Ovary (tissue), 9 donors: ENCODE measurements around the gene ZMIZ1. TPM values are rescaled to one million over a fixed set of nuclear protein-coding genes. Genes with fewer than 3 reads are reported as not detected.

ENCODE experiments used
- DNase-seq, 5 donors: peaks; one replicate each; pipeline ENCODE4 v3.0.0-alpha.2; 2019 to 2020
- H3K27ac ChIP-seq, 2 donors: fragments of 200-600 bp; one replicate each; pipeline versions ENCODE4 v1.5.1 to v1.8.0; 2019 to 2022
- H3K27me3 ChIP-seq: fragments of 200-600 bp; one replicate; pipeline ENCODE4 v1.8.0; 2022
- H3K36me3 ChIP-seq: fragments of 200-600 bp; sonication (generic); one replicate; pipeline ENCODE4 v1.5.1; 2019
- H3K4me1 ChIP-seq: one replicate; pipeline ENCODE4 v1.8.1; 2013; ENCODE audit warnings: mild to moderate bottlenecking, moderate library complexity; ENCODE audit not compliant: insufficient read depth
- H3K4me3 ChIP-seq: fragments of 200-600 bp; sonication (generic); one replicate; pipeline ENCODE4 v1.5.1; 2017
- H3K9me3 ChIP-seq, 2 donors: fragments of 200-600 bp in 1 of 2; sonication (generic) in 1 of 2; one replicate each; pipeline versions ENCODE4 v1.5.1 to v1.8.1; 2013 to 2019; ENCODE audit warnings: mild to moderate bottlenecking in 1 of 2, moderate library complexity in 1 of 2
- CTCF ChIP-seq, 3 donors: fragments of 450-650 bp in 2 of 3; fragments of 200-600 bp in 1 of 3; IDR thresholded peaks; one replicate each; pipeline versions ENCODE4 v1.5.1 to v1.8.0; 2016 to 2022; ENCODE audit warnings: antibody characterized with exemption in 3 of 3, mild to moderate bottlenecking in 1 of 3
- EP300 ChIP-seq: sonication (generic); formaldehyde crosslinking; IDR thresholded peaks from one replicate; pipeline ENCODE4 v1.6.1; 2017; ENCODE audit warnings: antibody characterized with exemption
- POLR2A ChIP-seq: fragments of 450-650 bp; IDR thresholded peaks from one replicate; pipeline ENCODE4 v1.6.1; 2017; ENCODE audit warnings: antibody characterized with exemption, mild to moderate bottlenecking, moderate library complexity
- WGBS, 3 donors: extraction: QIAGEN DNeasy Blood & Tissue Kit in 1 of 3; methylation state at CpG; one replicate each; pipeline versions ENCODE4 v1.1.5 to v1.1.7; 2013 to 2017; 5-methylcytosine and 5-hydroxymethylcytosine counted together
- intact Hi-C, 4 donors: fragments of 100-400 bp; cut with DNase I; formaldehyde crosslinking; loops; one replicate each; pipeline versions ENCODE4 v1.11.0 to v1.15.1; 2022 to 2023
- polyA plus RNA-seq, 2 donors: library from polyadenylated mRNA; stranded (reverse); fragments of 200-250 nt in 1 of 2; fragments of 350-450 nt in 1 of 2; fragmentation: Illumina TruSeq in 1 of 2; extraction: RNeasy Lipid Tissue Mini Kit (QIAGEN cat#74804) in 1 of 2; gene quantifications; one replicate each; pipeline ENCODE4 v1.2.3, GENCODE V29; 2013 to 2014
- total RNA-seq, 7 donors: library from RNA; depleted of rRNA in 2 of 7; stranded (reverse); fragments of >200 nt in 2 of 7; fragmentation: NEBNext Ultra II Directional in 3 of 7; extraction: Animal tissue kit (Norgen Biotek cat#: 25700) in 3 of 7; gene quantifications; one replicate each; pipeline versions ENCODE4 v1.1.0 to v1.2.4, GENCODE V29; 2016 to 2023
- donor health status: DM: no; HTN: no; CAD: no; lungs with moderate emphysema.
- donor health status: DM: no; HTN: no; CAD: no.
- donor health status: Bipolar disorder and iron deficiency.
- donor health status: DM: yes; HTN: yes; CAD: no.
- donor health status: DM: no; HTN: no; CAD: no.
- donor health status: DM: yes; HTN: yes; CAD: no.

ZMIZ1 gene
- total and polyA plus RNA-seq, 9 donors = 30.3 to 117 (median 69.1) TPM

GRCh38 chr10:79065091-79065551, 3.6 kb upstream of the ZMIZ1 start:
- 94 to 96% (median 95%) methylated on average over 2 of the region's 2 CpGs for WGBS, 3 donors
- Histone ChIP-seq H3K27ac (no peak overlapping the region), H3K36me3 (no peaks in the 10 kb centered on the region), H3K4me3 (no peak overlapping the region), H3K4me1 (peaks cover 4% of the 10 kb centered on the region), H3K9me3 (no peaks in the 10 kb centered on the region), H3K27me3 (no peaks in the 10 kb centered on the region)
- no peak for DNase-seq
- intact Hi-C loops = loop anchor here (5.0 to 10.0 kb wide), 6 partner anchors 88 to 1020 kb away; no protein-coding TSS in a partner anchor
- TF ChIP-seq EP300 = no peak
- no peak for TF ChIP-seq CTCF (IDR thresholded peaks at IDR 0.05)
- TF ChIP-seq POLR2A = no peak

- TF ChIP-seq CTCF (IDR thresholded peaks at IDR 0.05) (no peak), EP300 (no peak), POLR2A (no peak)
- H3K4me3 ChIP-seq = no peak overlapping the region
- 88 to 91% (median 90%) methylated on average over 2 of the region's 2 CpGs for WGBS, 3 donors
- no peak for DNase-seq
- no peaks in the 10 kb centered on the region for H3K9me3 ChIP-seq
- peak overlapping the region in 1 of 2 donors; percentile 86 for H3K27ac ChIP-seq
- peaks cover 4% of the 10 kb centered on the region for H3K4me1 ChIP-seq
- H3K27me3 ChIP-seq = no peaks in the 10 kb centered on the region
- intact Hi-C loops = loop anchor here (5.0 to 10.0 kb wide), 6 partner anchors 89 to 1021 kb away; no protein-coding TSS in a partner anchor
- H3K36me3 ChIP-seq = no peaks in the 10 kb centered on the region
These were observed 2.9 kb upstream of the ZMIZ1 start for GRCh38 chr10:79065853-79066252.

- no peak for TF ChIP-seq CTCF (IDR thresholded peaks at IDR 0.05)
- no peak for TF ChIP-seq EP300
- no peak for TF ChIP-seq POLR2A
- peak overlapping the region; percentile 36 to 86 for H3K27ac ChIP-seq
- DNase-seq = peak in 2 of 5 donors; percentile 50 to 59
- H3K4me1 ChIP-seq = peaks cover 4% of the 10 kb centered on the region
- H3K9me3 ChIP-seq = no peaks in the 10 kb centered on the region
- H3K36me3 ChIP-seq = no peaks in the 10 kb centered on the region
- H3K4me3 ChIP-seq = peak overlapping the region; percentile 56
- no peaks in the 10 kb centered on the region for H3K27me3 ChIP-seq
- intact Hi-C loops = loop anchor here (5.0 to 10.0 kb wide), 6 partner anchors 89 to 1022 kb away; no protein-coding TSS in a partner anchor
- WGBS, 3 donors = 8 to 15% (median 8%) methylated on average over 22 to 37 of the region's 37 CpGs
These were observed 2.1 kb upstream of the ZMIZ1 start for GRCh38 chr10:79066411-79067240.

GRCh38 chr10:79067241-79068202, 1.2 kb upstream of the ZMIZ1 start:
- Histone ChIP-seq H3K27me3 (no peaks in the 10 kb centered on the region), H3K4me3 (peak overlapping the region; percentile 56), H3K27ac (peak overlapping the region; percentile 58 to 86), H3K4me1 (peaks cover 7% of the 10 kb centered on the region), H3K36me3 (no peaks in the 10 kb centered on the region), H3K9me3 (no peaks in the 10 kb centered on the region)
- TF ChIP-seq EP300 = no peak
- TF ChIP-seq CTCF (IDR thresholded peaks at IDR 0.05) = peak in 2 of 3 donors; percentile 31 to 34
- TF ChIP-seq POLR2A = peak; percentile 66
- intact Hi-C loops = loop anchor here (2.0 to 10.0 kb wide), 8 partner anchors 90 to 1023 kb away; no protein-coding TSS in a partner anchor
- 1% methylated on average over 75 to 79 of the region's 81 CpGs for WGBS, 3 donors
- DNase-seq = peak; percentile 91 to 97 (median 94)
